ENCODE data around the gene CLEC4A.
"Not testable (repeated sequence)": the region's sequence is repeated elsewhere in the genome, so short reads cannot be mapped to it uniquely, and the experiment has no call there.

CLEC4A gene
- total RNA-seq = 0 reads per million in 2 experiments

DNA sequence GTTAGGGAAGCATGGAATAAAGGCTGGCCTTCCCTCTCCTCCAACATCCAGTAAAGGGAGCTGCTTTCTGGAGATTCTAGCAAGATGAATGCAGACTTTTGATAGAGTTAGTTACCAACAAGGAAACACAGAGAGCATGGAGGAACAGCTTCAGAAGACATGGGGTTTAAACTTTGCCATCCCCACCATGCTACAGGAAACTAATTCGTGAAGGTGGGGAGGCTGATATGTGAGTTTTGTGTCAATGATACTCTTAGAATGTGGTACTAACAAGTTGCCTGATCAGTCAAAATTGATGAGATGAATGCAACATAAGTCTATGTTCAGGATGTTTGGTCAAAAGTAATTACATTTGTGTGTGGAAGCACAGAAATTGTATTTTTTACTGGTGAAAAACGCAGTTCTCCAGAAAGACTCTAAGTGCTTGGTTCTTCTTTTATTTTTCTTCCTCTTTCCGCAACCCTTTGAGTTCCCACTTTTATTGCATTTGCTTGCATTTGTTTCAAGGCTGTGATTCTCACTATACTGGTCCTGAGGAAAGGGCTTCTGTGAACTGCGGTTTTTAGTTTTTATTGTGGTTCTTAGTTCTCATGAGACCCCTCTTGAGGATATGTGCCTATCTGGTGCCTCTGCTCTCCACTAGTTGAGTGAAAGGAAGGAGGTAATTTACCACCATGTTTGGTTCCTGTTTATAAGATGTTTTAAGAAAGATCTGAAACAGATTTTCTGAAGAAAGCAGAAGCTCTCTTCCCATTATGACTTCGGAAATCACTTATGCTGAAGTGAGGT lies at the start of gene CLEC4A:
TSS of gene CLEC4A (plus strand) at position 494 of the 789 bp plus-strand sequence. CDS start at position 756, 262 bp downstream.
- DNase-seq (ENCODE audit: low read depth) = no peak

DNA sequence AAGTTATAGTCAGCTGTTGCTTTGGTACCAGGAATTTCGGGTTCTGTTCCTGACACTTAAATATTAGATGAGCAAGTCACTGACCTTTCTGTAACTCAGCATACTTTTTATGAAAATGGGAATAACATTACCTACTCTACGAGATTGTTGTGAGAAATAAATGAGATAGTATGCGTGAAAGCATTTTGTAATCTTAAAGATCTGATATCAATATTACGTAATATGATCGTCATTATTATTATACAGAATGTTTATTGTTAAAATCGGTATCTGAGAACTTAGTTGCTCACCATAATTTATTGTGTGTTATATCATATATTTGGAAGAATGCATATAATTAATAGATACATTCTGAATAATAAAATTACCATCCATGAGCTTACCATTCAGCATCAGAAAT lies 47.5 kb upstream of the CLEC4A start:
- DNase-seq (ENCODE audit: low read depth) = no peak

DNA sequence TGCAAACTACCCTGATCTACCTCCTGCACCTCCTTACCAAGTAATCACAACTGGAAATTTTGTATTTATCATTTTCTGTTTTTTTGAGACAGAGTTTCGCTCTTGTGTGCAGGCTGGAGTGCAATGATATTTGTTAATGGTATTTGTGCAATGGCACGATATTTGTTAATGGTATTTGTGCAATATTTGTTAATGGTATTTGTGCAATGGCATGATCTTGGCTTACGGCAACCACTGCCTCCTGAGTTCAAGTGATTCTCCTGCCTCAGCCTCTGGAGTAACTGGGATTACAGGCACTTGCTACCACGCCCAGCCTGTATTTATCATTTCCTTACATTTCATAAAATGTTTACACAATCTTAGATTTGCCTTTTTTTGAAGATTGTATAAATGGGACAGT lies 47.1 kb upstream of the CLEC4A start:
- DNase-seq (ENCODE audit: low read depth) = no peak

DNA sequence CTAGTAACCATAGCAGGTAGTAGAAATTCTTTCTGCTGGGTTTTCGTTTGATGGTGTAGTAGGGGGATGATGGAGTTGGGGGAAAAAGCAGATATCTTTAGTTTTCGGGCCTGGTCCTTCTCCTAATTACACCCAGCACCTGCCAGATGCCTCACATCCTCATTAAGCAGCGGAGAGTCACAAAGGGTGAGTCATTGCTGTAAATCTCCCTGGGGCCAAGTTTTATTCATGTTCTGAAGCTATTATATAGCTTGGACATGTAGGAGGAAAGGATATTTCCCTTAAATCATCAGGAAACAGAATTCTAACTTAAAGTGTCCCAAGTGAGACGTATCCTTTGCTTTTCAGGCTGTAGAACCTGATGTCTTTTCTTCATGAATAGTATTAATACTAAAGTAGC lies 46.2 kb upstream of the CLEC4A start:
- DNase-seq (ENCODE audit: low read depth) = no peak

DNA sequence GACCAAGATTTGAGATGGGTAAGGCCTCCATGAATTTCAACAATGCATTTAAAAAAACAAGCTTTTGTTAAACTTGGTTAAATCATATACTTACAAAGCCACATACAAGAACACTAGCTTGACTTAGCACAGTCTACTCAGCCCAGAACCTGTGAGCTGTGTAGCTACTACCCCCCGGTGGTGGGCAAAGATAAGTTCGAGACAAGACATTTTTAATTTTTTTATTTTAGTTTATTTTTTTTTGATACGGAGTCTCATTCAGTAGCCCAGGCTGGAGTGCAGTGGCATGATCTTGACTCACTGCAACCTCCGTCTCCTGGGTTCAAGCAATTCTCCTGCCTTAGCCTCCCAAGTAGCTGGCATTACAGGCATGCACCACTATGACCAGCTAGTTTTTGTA lies 45.0 kb upstream of the CLEC4A start:
- DNase-seq (ENCODE audit: low read depth) = peak; percentile 62

DNA sequence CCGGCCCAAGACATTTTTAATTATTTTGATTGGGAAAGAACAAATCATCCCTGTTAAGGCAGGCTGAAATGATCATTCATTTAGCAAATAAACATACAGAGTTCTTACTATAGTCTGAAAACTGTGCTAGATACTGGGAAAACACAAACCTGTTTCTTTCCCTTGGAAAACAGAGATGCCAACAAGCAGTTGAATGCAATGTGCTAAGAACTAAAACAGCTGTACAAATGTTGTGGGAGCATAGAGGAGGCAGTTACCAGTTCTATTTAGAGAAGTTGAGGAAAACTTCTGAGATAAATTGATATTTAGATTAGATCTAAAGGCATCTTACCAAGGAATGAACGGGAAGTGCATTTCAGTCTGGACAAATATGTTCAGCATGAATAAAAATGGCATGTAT lies 44.5 kb upstream of the CLEC4A start:
- DNase-seq (ENCODE audit: low read depth) = no peak

DNA sequence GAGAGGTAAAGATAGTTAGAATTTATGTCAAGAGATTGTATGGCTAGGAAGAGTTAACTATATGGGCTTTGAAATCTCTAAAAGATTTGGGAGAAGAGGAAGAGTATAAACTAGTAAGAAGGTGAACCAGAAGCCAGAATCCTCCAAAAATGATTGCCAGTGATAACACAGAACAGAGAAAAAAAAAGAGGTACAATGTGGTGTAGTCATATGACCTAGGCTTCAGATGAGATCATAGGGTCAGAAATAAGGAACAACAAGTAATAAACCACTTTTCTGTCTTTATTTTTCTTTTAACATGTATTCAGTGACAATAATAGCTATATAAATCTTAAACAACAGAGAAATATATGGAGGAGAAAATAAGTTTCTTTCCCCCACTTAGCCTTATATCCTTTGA lies 43.3 kb upstream of the CLEC4A start:
- DNase-seq (ENCODE audit: low read depth) = no peak

DNA sequence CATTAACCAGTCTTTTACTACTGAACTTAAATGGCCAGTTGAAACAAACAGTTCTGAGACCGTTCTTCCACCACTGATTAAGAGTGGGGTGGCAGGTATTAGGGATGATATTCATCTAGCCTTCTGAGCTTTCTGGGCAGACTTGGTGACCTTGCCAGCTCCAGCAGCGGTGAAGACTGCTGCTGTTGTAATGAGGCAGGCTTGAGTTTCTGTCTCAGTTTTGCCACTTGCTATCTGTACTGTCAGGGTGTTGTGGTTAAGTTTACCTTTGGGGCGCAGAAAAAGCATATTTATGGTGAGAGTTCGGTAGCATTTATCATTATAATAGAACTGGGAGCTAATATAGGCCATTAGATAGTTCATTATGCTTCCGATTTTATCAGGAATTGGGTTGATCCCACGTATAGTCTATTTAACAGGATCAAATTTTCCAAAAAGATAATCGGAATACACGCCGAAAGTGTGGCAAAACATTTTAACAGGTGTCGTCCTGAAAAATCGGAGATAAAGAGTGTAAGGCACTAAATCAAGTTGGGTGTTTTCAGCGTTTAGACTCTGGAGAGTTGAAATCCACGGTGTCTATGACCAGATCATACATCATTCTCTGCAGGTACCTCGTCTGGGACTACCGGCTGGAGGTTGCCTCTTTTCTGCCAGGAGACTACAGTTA lies 42.0 kb upstream of the CLEC4A start:
- DNase-seq (ENCODE audit: low read depth) = no peak

DNA sequence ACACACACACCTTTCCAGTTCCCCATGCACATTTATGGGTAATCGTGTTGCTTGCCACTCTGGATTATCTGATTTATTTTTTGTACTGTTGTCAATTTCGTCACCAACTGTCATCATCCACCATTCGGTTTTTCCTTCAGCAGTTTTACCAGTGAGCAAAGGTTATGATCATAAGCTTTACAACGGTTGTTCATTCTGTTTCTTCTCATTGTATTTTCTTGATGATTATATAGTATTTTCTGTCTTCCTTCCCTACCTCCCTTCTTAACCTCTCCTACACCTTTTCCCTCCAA lies 40.7 kb upstream of the CLEC4A start:
- DNase-seq (ENCODE audit: low read depth) = no peak

DNA sequence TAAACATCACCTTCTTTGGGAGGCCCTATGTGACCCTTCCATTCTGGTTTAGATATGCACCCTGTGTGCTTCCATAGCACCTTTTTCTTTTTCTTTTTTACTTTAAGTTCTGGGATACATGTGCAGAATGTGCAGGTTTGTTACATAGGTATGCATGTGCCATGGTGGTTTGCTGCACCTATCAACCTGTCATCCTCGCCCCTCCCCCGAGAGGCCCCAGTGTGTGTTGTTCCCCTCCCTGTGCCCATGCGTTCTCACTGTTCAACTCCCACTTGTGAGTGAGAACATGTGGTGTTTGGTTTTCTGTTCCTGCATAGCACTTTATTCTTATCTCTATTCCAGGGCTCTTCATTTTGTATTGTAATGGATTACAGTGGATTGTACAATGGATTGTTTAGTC lies 39.1 kb upstream of the CLEC4A start:
- not testable (repeated sequence) for DNase-seq (ENCODE audit: low read depth)

DNA sequence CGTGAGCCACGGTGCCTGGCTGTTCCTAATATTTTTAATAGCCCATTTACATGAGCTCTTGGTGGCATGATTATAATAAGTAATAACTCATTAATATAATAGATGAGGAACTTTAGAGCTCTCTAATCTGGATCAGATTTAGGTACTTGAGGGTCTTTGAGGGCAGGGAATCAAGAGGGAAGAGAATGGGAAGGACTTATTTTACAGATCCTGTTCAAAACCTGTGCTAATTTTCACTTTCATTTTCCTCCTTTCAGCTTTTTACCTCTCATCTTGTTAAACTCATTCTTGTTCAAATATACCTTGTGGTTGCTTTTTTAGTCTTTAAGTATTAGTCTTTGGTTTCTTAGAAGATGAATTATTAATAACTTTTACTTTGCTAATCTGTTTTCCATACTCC lies 35.8 kb upstream of the CLEC4A start:
- no peak for DNase-seq (ENCODE audit: low read depth)

DNA sequence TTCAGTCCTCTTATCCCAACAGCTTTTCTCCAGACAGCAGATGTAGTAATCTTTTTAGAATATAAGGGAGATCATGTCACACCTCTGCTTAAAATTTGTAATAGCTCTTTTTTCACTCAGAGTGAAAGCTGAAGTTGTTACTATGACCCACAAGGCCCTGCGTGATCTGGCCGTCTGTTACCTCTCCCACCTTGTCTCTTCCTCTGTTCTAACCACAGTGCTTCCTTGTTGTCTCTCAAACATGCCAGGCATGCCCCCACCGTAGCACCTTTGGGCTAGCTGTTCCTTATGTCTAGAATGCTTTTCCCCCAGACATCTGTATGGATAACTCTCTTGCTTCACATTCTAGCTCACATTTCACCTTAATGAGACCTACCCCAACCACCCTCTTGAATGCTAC lies 34.8 kb upstream of the CLEC4A start:
- DNase-seq (ENCODE audit: low read depth) = no peak

DNA sequence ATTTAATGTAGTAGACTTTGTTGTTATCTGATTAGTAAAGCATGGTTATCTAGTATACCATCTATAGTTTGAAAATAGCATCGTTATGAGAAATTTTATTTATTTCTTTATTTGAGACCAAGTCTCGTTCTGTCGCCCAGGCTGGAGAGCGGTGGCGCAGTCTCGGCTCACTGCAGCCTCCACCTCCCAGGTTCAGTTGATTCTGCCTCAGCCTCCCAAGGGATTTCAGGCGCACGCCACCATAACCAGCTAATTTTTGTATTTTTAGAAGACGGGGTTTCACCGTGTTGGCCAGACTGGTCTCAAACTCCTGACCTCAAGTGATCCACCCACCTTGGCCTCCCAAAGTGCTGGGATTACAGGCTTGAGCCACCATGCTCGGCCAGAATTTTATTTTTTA lies 34.1 kb upstream of the CLEC4A start:
- not testable (repeated sequence) for DNase-seq (ENCODE audit: low read depth)

DNA sequence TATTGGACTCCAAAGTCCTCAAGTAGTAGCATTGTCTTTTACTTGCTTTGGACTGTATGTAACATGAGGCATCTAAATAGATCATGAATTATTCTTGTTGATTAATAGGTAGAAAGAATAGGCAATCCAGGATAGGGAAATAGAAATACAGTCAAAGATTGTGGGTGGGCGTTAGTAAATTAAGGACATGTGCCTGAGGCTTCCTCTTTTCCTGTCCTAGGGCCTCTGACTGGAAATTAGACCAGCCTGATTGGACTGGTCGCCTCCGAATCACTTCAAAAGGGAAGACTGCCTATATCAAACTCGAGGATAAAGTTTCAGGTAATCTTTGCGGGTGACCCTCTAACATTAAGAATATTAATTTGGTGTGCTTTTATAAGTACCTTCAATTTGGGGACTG lies 33.7 kb upstream of the CLEC4A start:
- DNase-seq (ENCODE audit: low read depth) = no peak

DNA sequence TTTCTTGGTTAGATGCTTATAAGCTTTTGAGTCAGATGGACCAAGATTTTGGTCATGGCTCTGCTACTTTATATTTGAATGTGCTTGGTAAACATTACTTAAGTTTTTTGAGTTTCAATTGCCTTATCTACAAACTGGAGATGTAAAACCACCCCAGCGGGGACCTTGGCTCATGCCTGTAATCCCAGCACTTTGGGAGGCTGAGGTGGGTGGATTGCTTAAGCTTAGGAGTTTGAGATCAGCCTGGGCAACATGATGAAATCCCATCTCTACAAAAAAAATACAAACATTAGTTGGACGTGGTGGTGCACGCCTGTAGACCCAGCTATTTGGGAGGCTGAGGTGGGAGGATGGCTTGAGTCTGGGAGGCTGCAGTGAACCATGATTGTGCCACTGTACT lies 30.1 kb upstream of the CLEC4A start:
- DNase-seq (ENCODE audit: low read depth) = no peak

DNA sequence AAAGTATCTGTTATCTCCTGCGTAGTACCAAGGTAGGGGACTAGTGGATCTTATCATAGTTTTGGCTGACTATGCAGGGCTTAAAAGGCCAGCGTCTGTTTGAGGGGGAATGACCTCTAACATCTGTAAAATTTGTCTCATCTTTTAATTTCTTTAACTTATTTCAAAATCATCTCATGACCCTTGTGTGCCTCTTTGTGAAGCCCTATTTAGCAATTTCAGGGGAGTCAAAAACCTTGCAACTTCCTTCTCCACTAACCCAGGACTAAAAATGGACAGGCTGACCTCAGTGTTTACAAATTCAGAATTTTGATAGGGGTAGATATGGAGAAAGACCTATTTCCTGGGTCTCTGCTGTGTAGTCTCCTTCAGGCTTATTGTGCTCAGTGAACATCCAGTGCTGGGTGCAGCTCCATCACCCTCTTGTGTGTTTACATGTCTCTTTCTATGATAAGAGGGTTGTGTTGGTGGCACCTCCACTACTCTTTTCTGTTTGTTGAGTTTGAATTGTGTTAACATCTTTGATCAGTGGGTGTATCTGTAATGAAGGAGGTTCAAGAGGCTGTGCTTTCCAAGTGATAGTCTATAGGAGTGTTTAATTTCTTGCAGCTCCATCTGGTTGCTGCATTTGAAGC lies 27.0 kb upstream of the CLEC4A start:
- no peak for DNase-seq (ENCODE audit: low read depth)

DNA sequence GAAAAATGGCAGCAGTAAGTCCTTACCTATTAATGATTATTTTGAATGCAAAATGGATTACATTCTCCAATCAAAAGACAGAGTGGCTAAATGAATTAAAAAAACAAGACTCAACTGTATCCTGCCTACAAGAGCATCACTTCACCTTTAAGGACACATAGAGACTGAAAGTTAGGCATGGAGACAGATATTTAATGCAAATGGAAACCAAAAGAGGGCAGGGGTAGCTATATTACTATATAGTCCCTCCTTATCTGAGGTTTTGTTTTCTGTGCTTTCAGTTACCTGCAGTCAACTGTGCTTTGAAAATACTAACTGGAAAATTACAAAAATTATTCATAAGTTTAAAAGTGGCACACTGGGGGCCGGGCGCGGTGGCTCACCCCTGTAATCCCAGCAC lies 24.2 kb upstream of the CLEC4A start:
- DNase-seq (ENCODE audit: low read depth) = no peak

DNA sequence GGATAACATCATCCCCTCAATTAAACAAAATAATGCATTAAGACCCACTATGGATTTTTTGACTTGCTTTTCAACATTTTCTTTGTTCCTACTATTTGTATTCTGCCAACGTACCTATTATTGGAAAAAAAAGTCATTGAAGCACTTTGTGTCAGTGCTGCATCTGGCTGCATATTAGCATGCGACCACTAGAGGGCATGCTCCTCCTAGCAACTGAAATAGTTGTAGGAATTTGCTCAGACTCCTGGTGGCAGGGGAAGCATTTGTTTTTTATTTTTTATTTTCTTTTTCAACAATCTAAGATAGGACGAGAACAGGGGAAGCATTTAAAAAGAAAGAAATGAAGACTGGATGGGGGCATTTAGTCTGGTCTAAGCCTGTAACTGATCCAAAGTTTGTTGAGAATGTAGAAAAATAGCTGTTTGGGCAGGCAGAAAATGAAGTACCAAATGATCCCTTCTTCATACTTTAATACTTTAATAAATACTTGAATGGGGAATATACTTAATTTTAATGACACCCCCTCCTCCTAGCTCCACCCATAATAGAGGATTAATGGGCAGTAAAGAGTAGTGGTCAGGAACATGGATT lies 14.5 kb upstream of the CLEC4A start:
- DNase-seq (ENCODE audit: low read depth) = peak; percentile 68

DNA sequence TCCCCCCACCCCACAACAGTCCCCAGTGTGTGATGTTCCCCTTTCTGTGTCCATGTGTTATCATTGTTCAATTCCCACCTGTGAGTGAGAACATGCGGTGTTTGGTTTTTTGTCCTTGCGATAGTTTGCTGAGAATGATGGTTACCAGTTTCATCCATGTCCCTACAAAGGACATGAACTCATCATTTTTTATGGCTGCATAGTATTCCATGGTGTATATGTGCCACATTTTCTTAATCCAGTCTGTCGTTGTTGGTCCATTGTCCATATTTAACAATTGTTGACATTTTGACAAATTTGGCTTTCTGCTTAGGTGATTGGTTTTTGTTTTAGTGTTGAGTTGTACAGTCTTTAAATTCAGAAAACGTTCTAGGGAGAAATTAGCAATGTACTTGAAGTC lies 10.3 kb upstream of the CLEC4A start:
- DNase-seq (ENCODE audit: low read depth) = not testable (repeated sequence)

DNA sequence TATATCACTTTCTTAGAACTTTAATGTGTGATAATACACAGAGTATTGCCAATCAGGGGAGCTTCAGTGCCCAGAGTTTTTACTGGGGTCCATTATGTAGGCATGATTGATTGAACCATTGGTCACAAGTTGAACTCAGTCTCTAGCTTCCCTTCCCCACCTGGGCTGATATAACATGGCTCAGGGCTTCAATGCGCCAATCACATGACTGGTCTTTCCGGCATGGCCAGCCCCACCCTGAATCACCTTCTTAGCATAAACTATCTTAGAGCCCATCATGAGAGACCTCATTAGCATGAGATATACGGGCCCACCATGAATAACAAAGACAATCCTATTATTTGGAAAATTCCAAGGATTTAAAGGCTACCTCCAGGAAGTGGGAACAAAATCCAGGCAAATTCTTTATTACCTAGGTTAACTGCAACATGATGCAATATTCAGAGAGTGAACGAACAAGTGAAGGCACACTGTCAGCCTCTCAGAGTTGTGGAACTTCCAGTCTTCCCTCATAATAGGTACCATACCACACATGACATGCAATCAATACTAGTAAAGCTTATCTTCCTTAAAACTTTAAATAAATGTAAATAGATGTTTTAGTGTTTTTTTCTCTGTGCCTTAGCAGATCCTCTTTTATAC lies 3.2 kb upstream of the CLEC4A start:
- no peak for DNase-seq (ENCODE audit: low read depth)

DNA sequence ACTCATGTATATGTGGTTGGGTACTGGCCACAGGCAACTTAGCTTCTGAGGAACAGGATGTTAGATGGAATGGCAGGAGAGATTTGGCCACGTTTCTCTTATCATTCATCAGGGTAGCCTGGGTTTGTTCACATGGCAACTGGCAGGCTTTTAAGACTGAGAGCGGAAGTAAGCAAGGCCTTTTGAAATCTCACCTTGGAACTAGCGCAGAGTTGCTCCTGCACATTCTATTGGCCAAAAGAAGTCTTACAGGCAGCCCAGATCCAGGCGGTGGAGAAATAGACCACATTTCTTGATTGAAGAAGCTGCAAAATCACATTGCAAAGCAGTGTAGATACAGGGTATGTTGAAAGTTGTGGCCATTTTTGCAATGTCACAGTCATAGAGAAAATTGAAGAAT lies 3.7 kb downstream of the CLEC4A start:
- DNase-seq (ENCODE audit: low read depth) = no peak

DNA sequence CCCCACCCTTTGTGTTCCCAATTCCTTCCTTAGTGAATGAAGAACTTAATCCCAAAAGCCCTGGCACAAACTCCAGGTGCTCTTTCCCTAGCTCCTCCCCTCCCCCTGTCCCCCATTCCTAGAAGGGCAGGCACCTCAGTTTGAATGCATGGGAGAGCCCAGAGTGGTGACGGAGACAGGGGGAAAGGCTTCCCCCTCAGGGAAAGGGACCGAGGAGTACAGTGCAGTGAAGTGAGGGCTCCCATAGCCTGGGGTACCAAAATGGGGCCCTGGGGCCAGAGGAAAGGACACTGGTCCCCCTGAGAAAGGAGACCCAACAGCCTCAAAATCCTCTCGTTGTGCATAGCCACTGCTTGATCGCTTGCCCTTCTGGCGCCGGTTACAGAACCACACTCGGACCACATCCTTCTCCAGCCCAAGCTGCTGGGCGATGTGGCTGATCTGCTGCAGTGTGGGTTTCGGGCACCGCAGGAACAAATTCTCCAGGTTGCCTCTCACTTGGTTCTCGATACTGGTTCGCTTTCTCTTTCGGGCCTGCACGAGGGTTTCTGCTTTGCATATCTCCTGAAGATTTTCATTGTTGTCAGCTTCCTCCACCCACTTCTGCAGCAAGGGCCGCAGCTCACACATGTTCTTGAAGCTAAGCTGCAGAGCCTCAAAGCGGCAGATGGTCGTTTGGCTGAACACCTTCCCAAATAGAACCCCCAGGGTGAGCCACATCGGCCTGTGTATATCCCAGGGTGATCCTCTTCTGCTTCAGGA lies 10.4 kb downstream of the CLEC4A start:
- DNase-seq (ENCODE audit: low read depth) = not testable (repeated sequence)

All from T follicular helper cell (primary cell).